T-cell (primary cell): ENCODE measurements around the gene SYT13. TPM values are rescaled to one million over a fixed set of nuclear protein-coding genes. Genes with fewer than 3 reads are reported as not detected.

ENCODE experiments used
- ATAC-seq, 4 experiments: fragments of 200-7000 bp in 3 of 4; fragments of 150-1000 bp in 1 of 4; cut with Tn5 transposase; replicated peaks in 1 of 4; 1 replicate in 3 of 4; 2 replicates in 1 of 4; pipeline ENCODE4 v1.10.0; 2021; ENCODE audit warnings: moderate library complexity in 3 of 4, mild to moderate bottlenecking in 2 of 4, moderate number of reproducible peaks in 1 of 4
- CTCF ChIA-PET, 2 donors: fragments of 300-600 bp; sonication (Branson Sonifier 250); formaldehyde crosslinking; loops; one replicate each; lab custom pipeline; 2022; ENCODE audit warnings: antibody characterized with exemption in 2 of 2; lab: Charles Lee
- POLR2A ChIA-PET, 2 donors: fragments of 300-600 bp; sonication (Branson Sonifier 250); formaldehyde crosslinking; loops; one replicate each; lab custom pipeline; 2022; ENCODE audit warnings: antibody characterized with exemption in 2 of 2; lab: Charles Lee
- DNase-seq, 35 experiments: peaks; one replicate each; pipeline versions ENCODE4 v3.0.0 to v3.0.0-alpha.2; 2013 to 2023
- H3K27ac ChIP-seq: one replicate; pipeline ENCODE4 v1.5.1; 2013; ENCODE audit warnings: low read length
- H3K27me3 ChIP-seq, 2 experiments: replicated peaks in 1 of 2; 1 replicate in 1 of 2; 2 replicates in 1 of 2; pipeline versions ENCODE4 v1.6.1 to v1.7.0; 2013; ENCODE audit warnings: low read length in 1 of 2, mixed read lengths in 1 of 2; ENCODE audit not compliant: control insufficient read depth in 2 of 2, insufficient read depth in 2 of 2; ENCODE audit errors: extremely low read depth in 1 of 2
- H3K36me3 ChIP-seq, 2 donors: 1 replicate in 1 of 2; 2 replicates in 1 of 2; pipeline versions ENCODE4 v1.6.1 to v1.7.0; 2013; ENCODE audit warnings: low read length in 1 of 2; ENCODE audit not compliant: control insufficient read depth in 2 of 2, insufficient read depth in 1 of 2; ENCODE audit errors: extremely low read depth in 1 of 2
- H3K4me1 ChIP-seq, 2 experiments: 1 replicate in 1 of 2; 2 replicates in 1 of 2; pipeline versions ENCODE4 v1.6.1 to v1.7.0; 2013; ENCODE audit warnings: low read length in 2 of 2, mixed read lengths in 1 of 2; ENCODE audit not compliant: insufficient read depth in 2 of 2, control insufficient read depth in 1 of 2; ENCODE audit errors: extremely low read depth in 1 of 2
- H3K4me3 ChIP-seq, 2 donors: 1 replicate in 1 of 2; 2 replicates in 1 of 2; pipeline versions ENCODE4 v1.5.1 to v1.7.0; 2013; ENCODE audit warnings: mild to moderate bottlenecking in 2 of 2, low read length in 1 of 2, moderate library complexity in 1 of 2; ENCODE audit not compliant: control insufficient read depth in 1 of 2; ENCODE audit errors: extremely low read depth in 1 of 2
- H3K9me3 ChIP-seq: 2 replicates; pipeline ENCODE4 v1.7.0; 2013
- H3K27ac Mint-ChIP-seq, 2 donors: one replicate each; pipeline ENCODE4 v1.8.0; 2020 to 2021; ENCODE audit warnings: mild to moderate bottlenecking in 2 of 2, mixed read lengths in 2 of 2
- H3K27me3 Mint-ChIP-seq, 2 donors: one replicate each; pipeline ENCODE4 v1.8.0; 2021 to 2022; ENCODE audit warnings: mixed read lengths in 2 of 2
- H3K36me3 Mint-ChIP-seq: one replicate; pipeline ENCODE4 v1.8.0; 2021; ENCODE audit warnings: mixed read lengths
- H3K4me1 Mint-ChIP-seq, 3 donors: one replicate each; pipeline ENCODE4 v1.8.0; 2020 to 2022; ENCODE audit warnings: mixed read lengths in 3 of 3, mild to moderate bottlenecking in 1 of 3
- H3K4me3 Mint-ChIP-seq, 3 donors: one replicate each; pipeline ENCODE4 v1.8.0; 2020 to 2022; ENCODE audit warnings: mild to moderate bottlenecking in 3 of 3, mixed read lengths in 3 of 3, moderate library complexity in 3 of 3
- H3K9me3 Mint-ChIP-seq, 3 donors: one replicate each; pipeline ENCODE4 v1.8.0; 2020 to 2022; ENCODE audit warnings: mixed read lengths in 3 of 3
- WGBS: methylation state at CpG from one replicate; pipeline ENCODE4 v1.1.5; 2013; ENCODE audit warnings: missing lambda C conversion rate; ENCODE audit not compliant: insufficient coverage; 5-methylcytosine and 5-hydroxymethylcytosine counted together
- total RNA-seq, 35 experiments: library from RNA in 6 of 35; stranded (reverse) in 6 of 35; fragments of 120-200 nt in 1 of 35; gene quantifications; one replicate each; pipeline versions ENCODE4 v1.2.1 to v1.2.4 and lab custom pipeline; 2013 to 2026

SYT13 gene
- total RNA-seq, 5 donors from 2014 or later (not counting 1 experiment from before 2014, with no cell fraction given): 0.03 to 0.20 (median 0.18) TPM; not detected in 2

- H3K9me3 ChIP-seq: no peaks in the 10 kb centered on the region
- Mint-ChIP-seq H3K27me3 (peaks cover 25 to 33% of the 10 kb centered on the region in 2 donors), H3K4me3 (no peak overlapping the region), H3K36me3 (no peaks in the 10 kb centered on the region), H3K4me1 (no peaks in the 10 kb centered on the region), H3K27ac (no peak overlapping the region), H3K9me3 (no peaks in the 10 kb centered on the region)
- peaks cover 0 to 23% of the 10 kb centered on the region in 2 experiments for H3K27me3 ChIP-seq
- no peak overlapping the region for H3K4me3 ChIP-seq
- POLR2A ChIA-PET: no interaction called here
- DNase-seq (no peak), ATAC-seq (no peak)
- CTCF ChIA-PET: no interaction called here
- H3K4me1 ChIP-seq: no peaks in the 10 kb centered on the region
- WGBS: 80% methylated on average over 3 of the region's 9 CpGs
- no peak overlapping the region for H3K27ac ChIP-seq
- H3K36me3 ChIP-seq: no peaks in the 10 kb centered on the region
These were observed 30.1 kb upstream of the SYT13 start for GRCh38 chr11:45316258-45316657.

DNA sequence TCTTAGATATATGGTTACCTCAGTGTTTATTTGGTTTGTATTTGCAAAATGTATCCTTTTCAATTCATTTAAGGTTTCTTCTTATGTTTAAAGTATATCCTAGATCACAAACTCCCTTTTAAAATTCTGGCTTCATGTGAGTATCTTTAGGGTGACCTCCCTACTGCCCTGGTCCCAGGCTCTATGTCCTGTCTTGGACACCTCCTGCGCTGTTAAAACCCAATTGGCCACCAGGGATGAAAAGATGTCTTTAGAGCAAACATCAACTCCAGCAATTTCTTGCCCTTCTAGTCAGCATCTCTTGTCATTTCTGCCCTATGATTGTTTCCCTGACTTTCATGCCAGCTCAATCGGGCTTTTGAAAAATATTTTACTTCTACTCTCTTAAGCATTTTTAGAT lies 28.8 kb upstream of the SYT13 start:
- H3K9me3 Mint-ChIP-seq: no peaks in the 10 kb centered on the region
- H3K27ac Mint-ChIP-seq: no peak overlapping the region
- no peaks in the 10 kb centered on the region for H3K4me1 Mint-ChIP-seq
- H3K27me3 Mint-ChIP-seq: peaks cover 25 to 35% of the 10 kb centered on the region in 2 donors
- ATAC-seq (no peak), DNase-seq (no peak)
- ChIA-PET CTCF (no interaction called here), POLR2A (no interaction called here)
- H3K4me1 ChIP-seq: no peaks in the 10 kb centered on the region
- H3K4me3 Mint-ChIP-seq: no peak overlapping the region
- H3K9me3 ChIP-seq: no peaks in the 10 kb centered on the region
- peaks cover 0 to 15% of the 10 kb centered on the region in 2 experiments for H3K27me3 ChIP-seq
- no peak overlapping the region for H3K27ac ChIP-seq
- H3K4me3 ChIP-seq: no peak overlapping the region
- 86% methylated on average over 1 of the region's 2 CpGs for WGBS
- H3K36me3 Mint-ChIP-seq: no peaks in the 10 kb centered on the region
- no peaks in the 10 kb centered on the region for H3K36me3 ChIP-seq

DNA sequence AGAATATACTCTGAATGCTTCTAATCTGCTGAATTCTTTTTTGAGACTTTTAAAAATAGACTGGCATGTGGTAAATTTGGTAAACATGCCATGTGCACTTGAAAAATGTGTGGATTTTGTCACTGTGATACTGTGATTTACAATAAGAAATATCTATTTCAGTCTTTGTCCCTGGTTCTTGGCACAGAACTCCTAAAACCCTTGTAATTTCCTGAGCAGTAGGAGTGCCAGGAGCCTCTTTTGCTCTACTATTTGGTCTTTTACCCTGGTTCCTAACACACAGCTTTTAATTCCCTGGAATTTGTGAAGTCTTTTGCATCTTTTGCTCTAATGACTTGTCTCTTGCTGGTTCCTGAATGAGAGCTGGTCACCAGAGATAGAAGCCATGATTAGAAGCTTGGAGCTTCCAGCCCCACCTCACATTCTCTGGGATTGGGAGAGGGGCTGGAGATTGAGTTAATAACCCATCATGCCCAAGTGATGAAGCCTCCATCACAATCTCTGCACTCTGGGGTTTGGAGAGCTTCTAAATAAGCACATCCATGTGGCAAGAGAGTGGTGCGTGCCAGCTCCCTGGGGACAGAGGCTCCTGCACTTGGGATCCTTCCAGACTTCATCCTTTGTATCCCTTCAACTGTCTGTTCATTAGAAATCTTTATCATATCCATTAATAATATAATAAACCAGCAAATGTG lies 27.2 kb upstream of the SYT13 start:
- Histone ChIP-seq H3K9me3 (no peaks in the 10 kb centered on the region), H3K27ac (no peak overlapping the region), H3K4me3 (no peak overlapping the region), H3K4me1 (no peaks in the 10 kb centered on the region), H3K27me3 (peaks cover 0 to 12% of the 10 kb centered on the region in 2 experiments), H3K36me3 (no peaks in the 10 kb centered on the region)
- H3K27me3 Mint-ChIP-seq: peaks cover 18 to 33% of the 10 kb centered on the region in 2 donors
- no peaks in the 10 kb centered on the region for H3K36me3 Mint-ChIP-seq
- ChIA-PET CTCF (interaction anchor here in 1 of 2 donors (0.6 kb wide), 1 partner anchor 201 kb away, joined by 3 read pairs; no protein-coding TSS in a partner anchor), POLR2A (no interaction called here)
- WGBS: no CpG with 5 or more reads among the region's 1 CpG
- H3K4me3 Mint-ChIP-seq: no peak overlapping the region
- ATAC-seq (no peak), DNase-seq (no peak)
- no peaks in the 10 kb centered on the region for H3K4me1 Mint-ChIP-seq
- no peaks in the 10 kb centered on the region for H3K9me3 Mint-ChIP-seq
- no peak overlapping the region for H3K27ac Mint-ChIP-seq

- Histone ChIP-seq H3K27me3 (no peaks in the 10 kb centered on the region), H3K4me1 (no peaks in the 10 kb centered on the region), H3K9me3 (no peaks in the 10 kb centered on the region), H3K4me3 (no peak overlapping the region), H3K36me3 (no peaks in the 10 kb centered on the region), H3K27ac (no peak overlapping the region)
- no peak for ATAC-seq
- no peak for DNase-seq
- WGBS: 59% methylated on average over 5 of the region's 5 CpGs
- ChIA-PET CTCF (no interaction called here), POLR2A (no interaction called here)
- Mint-ChIP-seq H3K9me3 (no peaks in the 10 kb centered on the region), H3K27ac (no peak overlapping the region), H3K4me1 (no peaks in the 10 kb centered on the region), H3K36me3 (no peaks in the 10 kb centered on the region), H3K27me3 (peaks cover 7% of the 10 kb centered on the region in 2 donors), H3K4me3 (no peak overlapping the region)
These were observed 19.9 kb upstream of the SYT13 start for GRCh38 chr11:45305874-45306623.

DNA sequence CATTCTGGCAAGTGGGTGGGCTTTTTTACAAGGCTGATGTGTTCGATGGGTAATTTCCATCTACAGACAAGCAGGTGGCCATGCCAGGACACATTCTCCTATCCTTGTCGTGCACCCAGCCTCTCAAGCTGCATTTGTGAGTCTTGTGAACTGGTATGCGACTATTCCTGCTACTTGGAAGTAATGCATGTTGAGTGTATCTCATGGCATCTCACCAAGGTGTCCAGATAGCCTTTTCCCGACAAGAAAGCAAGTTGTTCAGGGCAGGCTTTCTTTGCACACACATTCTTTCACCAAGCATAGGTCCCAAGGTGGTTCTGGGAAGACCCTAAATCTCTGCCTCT lies 18.8 kb upstream of the SYT13 start:
- H3K36me3 ChIP-seq: no peaks in the 10 kb centered on the region
- no peak overlapping the region for H3K4me3 ChIP-seq
- no peak overlapping the region for H3K27ac ChIP-seq
- WGBS: no CpG with 5 or more reads among the region's 4 CpGs
- ATAC-seq (no peak), DNase-seq (no peak)
- H3K4me3 Mint-ChIP-seq: no peak overlapping the region
- ChIA-PET CTCF (interaction anchor here in 1 of 2 donors (0.6 kb wide), 1 partner anchor 96 kb away, joined by 6 read pairs; no protein-coding TSS in a partner anchor), POLR2A (no interaction called here)
- no peaks in the 10 kb centered on the region for H3K9me3 ChIP-seq
- H3K27me3 Mint-ChIP-seq: peaks cover 3 to 8% of the 10 kb centered on the region in 2 donors
- H3K36me3 Mint-ChIP-seq: no peaks in the 10 kb centered on the region
- no peak overlapping the region for H3K27ac Mint-ChIP-seq
- H3K4me1 Mint-ChIP-seq: no peaks in the 10 kb centered on the region
- no peaks in the 10 kb centered on the region for H3K9me3 Mint-ChIP-seq
- H3K27me3 ChIP-seq: no peaks in the 10 kb centered on the region
- H3K4me1 ChIP-seq: no peaks in the 10 kb centered on the region

DNA sequence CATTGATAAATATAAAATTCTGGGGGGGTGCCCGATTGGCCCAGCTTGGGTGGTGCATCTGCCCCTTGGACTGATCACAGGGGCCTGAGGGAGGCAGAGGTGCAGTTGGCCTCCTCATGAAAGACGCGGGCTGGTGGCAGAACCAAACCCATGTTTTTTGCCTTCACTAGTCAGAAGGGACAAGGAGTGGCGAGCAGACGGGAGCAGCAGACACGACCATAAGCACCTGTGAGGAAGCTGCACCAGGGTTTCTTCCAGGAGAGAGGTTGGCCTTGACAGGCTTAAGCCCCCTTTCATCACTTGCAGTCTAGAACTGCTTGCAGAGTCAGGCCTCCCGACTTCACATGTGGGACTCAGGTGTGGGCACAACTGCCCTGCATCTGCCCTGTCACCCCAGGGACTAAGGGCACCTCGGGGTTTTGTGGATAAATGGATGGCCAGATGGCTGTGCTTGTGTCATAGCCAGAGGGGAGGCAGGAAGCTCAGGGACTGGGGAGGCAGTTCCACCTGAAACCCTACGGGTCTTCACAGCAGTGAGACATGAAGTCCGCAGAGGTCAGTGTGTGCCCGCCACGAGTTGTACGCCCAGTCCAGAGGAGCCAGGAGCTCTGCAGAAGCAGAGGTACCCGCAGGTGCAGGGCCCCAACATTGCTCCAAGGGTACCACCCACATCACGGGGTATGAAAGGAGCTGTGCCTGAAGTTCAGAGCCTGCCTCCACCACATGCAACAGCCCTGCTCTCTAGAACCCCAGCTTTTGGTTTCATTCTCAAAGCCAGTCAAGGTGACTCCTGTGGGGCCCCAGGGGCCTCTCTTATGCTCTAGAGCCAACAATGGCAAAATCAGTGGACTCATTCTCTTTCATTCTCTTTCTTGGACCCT lies 18.2 kb upstream of the SYT13 start:
- no peak overlapping the region for H3K27ac Mint-ChIP-seq
- ATAC-seq (no peak), DNase-seq (no peak)
- ChIA-PET CTCF (no interaction called here), POLR2A (no interaction called here)
- no peaks in the 10 kb centered on the region for H3K4me1 ChIP-seq
- peaks cover 3 to 14% of the 10 kb centered on the region in 2 donors for H3K27me3 Mint-ChIP-seq
- no peak overlapping the region for H3K4me3 Mint-ChIP-seq
- no peaks in the 10 kb centered on the region for H3K36me3 Mint-ChIP-seq
- H3K4me3 ChIP-seq: no peak overlapping the region
- 71% methylated on average over 11 of the region's 15 CpGs for WGBS
- H3K9me3 ChIP-seq: no peaks in the 10 kb centered on the region
- no peak overlapping the region for H3K27ac ChIP-seq
- no peaks in the 10 kb centered on the region for H3K27me3 ChIP-seq
- H3K36me3 ChIP-seq: no peaks in the 10 kb centered on the region
- no peaks in the 10 kb centered on the region for H3K4me1 Mint-ChIP-seq
- H3K9me3 Mint-ChIP-seq: no peaks in the 10 kb centered on the region
